Measurements from ENCODE around the gene CCHCR1.
"Not testable (repeated sequence)": the region's sequence is repeated elsewhere in the genome, so short reads cannot be mapped to it uniquely, and the experiment has no call there.

Gene CCHCR1

GRCh38 chr6:31172973-31173384, 15.4 kb upstream of the CCHCR1 start:
- no peak for TF ChIP-seq CTCF (IDR thresholded peaks at IDR 0.05; ENCODE audit: borderline replicate concordance, insufficient read depth, low read depth, low read length)
- H3K4me3 ChIP-seq (ENCODE audit: low read depth, low read length), result no peak overlapping the region

DNA sequence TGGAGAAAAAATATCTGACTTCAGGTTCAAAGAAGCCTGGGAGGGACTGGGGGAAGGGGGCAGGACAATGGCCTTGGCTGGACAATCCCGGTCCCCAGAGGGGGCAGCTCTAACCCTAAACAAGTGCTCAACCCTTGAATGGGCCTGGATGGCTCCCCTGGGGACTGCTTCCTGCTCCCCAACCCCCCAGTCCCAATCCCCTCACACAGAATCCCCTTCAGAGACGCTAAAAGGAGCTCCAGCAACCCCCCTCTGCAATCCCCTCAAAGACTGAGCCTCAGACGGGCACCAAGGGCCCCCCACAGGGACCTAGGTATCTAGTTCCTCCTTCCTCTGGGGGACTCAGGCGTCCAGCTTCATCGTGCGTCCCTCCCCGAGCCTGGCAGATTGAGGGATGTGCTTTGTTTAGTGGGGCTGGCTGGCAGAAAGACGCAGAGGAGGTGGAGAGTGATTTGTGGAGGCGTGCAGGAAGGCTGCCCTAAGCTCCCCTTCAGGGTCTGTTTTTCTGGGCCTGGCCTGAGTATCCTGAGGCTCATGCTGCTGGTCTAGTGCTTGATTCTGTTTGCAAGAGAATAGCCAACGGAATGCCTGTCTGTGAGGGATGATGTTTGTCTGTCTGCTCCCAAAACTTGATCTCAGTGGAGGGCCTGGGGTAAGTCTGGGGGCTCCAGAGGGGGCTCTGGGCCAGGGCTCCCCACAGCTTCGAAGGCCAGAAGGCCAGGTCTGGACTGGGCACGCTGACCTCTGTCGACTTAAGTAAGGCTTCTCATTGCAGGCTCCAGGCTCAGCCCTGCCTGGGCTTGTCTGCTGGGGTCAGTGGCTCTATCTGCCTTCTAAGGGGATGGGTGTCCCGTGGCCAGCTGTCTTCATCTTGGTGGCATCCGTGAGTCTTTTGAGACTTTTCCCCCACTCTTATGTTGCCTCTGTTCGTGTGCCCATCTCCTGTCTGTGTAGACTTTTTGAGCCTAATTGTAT, 14.6 kb upstream of the CCHCR1 start:
- no peak for TF ChIP-seq CTCF (IDR thresholded peaks at IDR 0.05; ENCODE audit: borderline replicate concordance, insufficient read depth, low read depth, low read length)
- no peak overlapping the region for H3K4me3 ChIP-seq (ENCODE audit: low read depth, low read length)

DNA sequence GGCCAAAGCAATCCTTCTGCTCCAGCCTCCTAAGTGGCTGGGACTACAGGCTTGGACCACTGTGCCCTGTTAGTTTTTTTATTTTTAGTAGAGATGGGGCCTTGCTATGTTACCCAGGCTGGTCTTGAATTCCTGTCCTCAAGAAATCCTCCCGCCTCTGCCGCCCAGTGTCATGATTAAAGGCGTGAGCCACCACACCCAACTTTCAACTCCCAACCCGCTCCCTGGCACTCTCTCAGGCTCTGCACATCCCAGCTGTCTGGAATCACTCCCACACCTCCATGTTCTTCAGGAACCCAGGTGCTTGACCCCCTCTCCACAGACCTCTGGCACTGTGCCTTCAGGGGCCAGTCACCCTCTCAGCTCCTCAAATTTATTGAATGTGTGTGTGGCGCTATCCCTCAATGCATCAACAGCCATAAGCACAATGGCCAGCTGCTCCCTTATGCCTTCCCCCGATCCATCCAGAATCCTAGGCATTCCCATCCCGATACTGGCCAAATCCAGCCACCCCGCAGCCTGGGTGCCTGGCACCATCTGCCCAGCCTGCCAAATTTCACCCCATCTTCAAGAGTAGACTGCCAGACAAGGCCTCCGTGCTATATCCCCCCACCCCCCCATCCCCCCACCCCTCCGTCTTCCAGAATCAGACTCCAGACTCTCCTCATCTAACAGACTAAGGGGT, 13.5 kb upstream of the CCHCR1 start:
- H3K4me3 ChIP-seq (ENCODE audit: low read depth, low read length), result no peak overlapping the region
- no peak for TF ChIP-seq CTCF (IDR thresholded peaks at IDR 0.05; ENCODE audit: borderline replicate concordance, insufficient read depth, low read depth, low read length)

DNA sequence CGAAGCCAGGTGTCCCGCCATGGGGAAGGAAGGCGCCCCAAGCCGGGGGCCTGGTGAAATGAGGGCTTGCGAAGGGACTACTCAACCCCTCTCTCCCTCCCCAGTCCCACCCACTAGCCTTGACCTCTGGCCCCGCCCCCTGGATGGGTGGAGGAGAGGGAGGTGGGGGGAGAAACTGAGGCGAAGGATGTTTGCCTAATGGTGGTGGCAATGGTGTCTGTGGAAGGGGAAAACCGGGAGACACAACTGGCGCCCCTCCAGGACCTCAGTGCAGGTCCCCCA, 12.9 kb upstream of the CCHCR1 start, which contains the start of gene POU5F1:
POU5F1 (minus strand) TSS at position 83 of the 282 bp plus-strand sequence; CDS start at position 21, 62 bp downstream.
- H3K4me3 ChIP-seq (ENCODE audit: low read depth, low read length), result no peak within 1 kb of the TSS
- TF ChIP-seq CTCF (IDR thresholded peaks at IDR 0.05; ENCODE audit: borderline replicate concordance, insufficient read depth, low read depth, low read length), result no peak

DNA sequence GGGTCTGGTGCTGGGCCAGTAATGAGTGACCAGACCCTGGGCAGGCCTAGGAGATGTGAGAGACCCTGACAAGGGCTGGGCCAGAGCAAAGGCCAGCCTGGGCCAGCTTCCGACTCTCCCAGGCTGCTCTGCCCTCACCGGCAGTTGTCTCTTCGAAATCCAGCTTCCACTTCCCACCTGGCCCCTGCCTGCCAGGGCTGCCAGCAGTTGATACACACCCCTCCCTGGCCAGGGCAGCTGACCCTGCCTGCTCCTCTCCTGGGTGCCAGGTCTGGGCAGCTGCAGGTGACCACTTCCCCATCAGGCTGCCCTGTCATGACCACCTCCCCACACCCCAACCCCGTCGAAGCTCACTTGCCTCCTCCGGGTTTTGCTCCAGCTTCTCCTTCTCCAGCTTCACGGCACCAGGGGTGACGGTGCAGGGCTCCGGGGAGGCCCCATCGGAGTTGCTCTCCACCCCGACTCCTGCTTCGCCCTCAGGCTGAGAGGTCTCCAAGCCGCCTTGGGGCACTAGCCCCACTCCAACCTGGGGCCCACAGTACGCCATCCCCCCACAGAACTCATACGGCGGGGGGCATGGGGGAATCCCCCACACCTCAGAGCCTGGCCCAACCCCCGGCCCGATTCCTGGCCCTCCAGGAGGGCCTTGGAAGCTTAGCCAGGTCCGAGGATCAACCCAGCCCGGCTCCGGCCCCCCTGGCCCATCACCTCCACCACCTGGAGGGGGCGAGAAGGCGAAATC, 12.4 kb upstream of the CCHCR1 start:
- not testable (repeated sequence) for H3K4me3 ChIP-seq (ENCODE audit: low read depth, low read length)

GRCh38 chr6:31169123-31169857, 11.7 kb upstream of the CCHCR1 start:
- TF ChIP-seq CTCF (IDR thresholded peaks at IDR 0.05; ENCODE audit: borderline replicate concordance, insufficient read depth, low read depth, low read length), result no peak
- no peak overlapping the region for H3K4me3 ChIP-seq (ENCODE audit: low read depth, low read length)

GRCh38 chr6:31168606-31169005, 11.0 kb upstream of the CCHCR1 start:
- TF ChIP-seq CTCF (IDR thresholded peaks at IDR 0.05; ENCODE audit: borderline replicate concordance, insufficient read depth, low read depth, low read length), result no peak
- H3K4me3 ChIP-seq (ENCODE audit: low read depth, low read length), result no peak overlapping the region
